K562 (cell line): ENCODE measurements around the gene TRAF3IP3. TPM values are rescaled to one million over a fixed set of nuclear protein-coding genes. Genes with fewer than 3 reads are reported as not detected.

Experiments used
- CHD7 ChIP-seq: fragments of 200-600 bp; sonication (generic); IDR thresholded peaks from one replicate; pipeline ENCODE4 v1.6.1; 2012; ENCODE audit warnings: mild to moderate bottlenecking, low read depth, low read length, inconsistent platforms
- CSDE1 ChIP-seq, 2 experiments: fragments of 450-650 bp; IDR thresholded peaks; 2 replicates each; pipeline ENCODE4 v1.6.1; 2016; ENCODE audit warnings: mild to moderate bottlenecking in 1 of 2
- E2F3 ChIP-seq: fragments of 250-450 bp; sonication (Bioruptor Pico); IDR thresholded peaks from 2 replicates; pipeline ENCODE4 v1.4.0; 2020; ENCODE audit warnings: mild to moderate bottlenecking
- HIVEP1 ChIP-seq: fragments of 250-450 bp; sonication (Bioruptor Pico); IDR thresholded peaks from 2 replicates; pipeline ENCODE4 v1.4.0; 2020; ENCODE audit warnings: mild to moderate bottlenecking
- SRF ChIP-seq, 2 experiments: fragments of 250-450, 450-650 bp in 1 of 2; sonication (Bioruptor Pico) in 1 of 2; sonication (generic) in 1 of 2; formaldehyde crosslinking; IDR thresholded peaks; 2 replicates each; pipeline versions ENCODE4 v1.5.0 to v1.5.1; 2020 to 2022; ENCODE audit warnings: mild to moderate bottlenecking in 1 of 2, missing genetic modification reagents in 1 of 2
- ZSCAN32 ChIP-seq: fragments of 450-650 bp; formaldehyde crosslinking; IDR thresholded peaks from 2 replicates; pipeline ENCODE4 v1.4.0; 2020; ENCODE audit warnings: mild to moderate bottlenecking, moderate library complexity
- polyA plus RNA-seq, 8 experiments: library from polyadenylated mRNA; depleted of rRNA in 4 of 8; stranded (reverse) in 5 of 8; unstranded in 3 of 8; fragments of >200 nt; fragmentation: Nextera tagmentation in 2 of 8; fragmentation: Illumina TruSeq in 1 of 8; extraction: Ambion mirVana in 2 of 8; extraction: Trizol in 1 of 8; gene quantifications; 2 replicates each; pipeline versions ENCODE4 v1.2.1 to v1.2.3, GENCODE V29; 2011 to 2014; ENCODE audit warnings: inconsistent platforms in 1 of 8, missing spikeins in 1 of 8
- total RNA-seq, 7 experiments: library from RNA; depleted of rRNA in 6 of 7; stranded (reverse); fragments of >200 nt in 6 of 7; fragmentation: Illumina TruSeq in 2 of 7; extraction: Trizol in 2 of 7; gene quantifications; 2 replicates each; pipeline versions ENCODE4 v1.2.1 to v1.2.3, GENCODE V29; 2011 to 2021; ENCODE audit warnings: low replicate concordance in 1 of 7

The TRAF3IP3 gene
- total and polyA plus RNA-seq, 9 of the 15 experiments (the other 6 are each of a cell fraction or from before 2014, with no cell fraction given) = 0.06 to 1.1 (median 0.31) TPM

GRCh38 chr1:209747580-209748262 is 8.1 kb upstream of the TRAF3IP3 start (continued):
- no peak for TF ChIP-seq CHD7
- 0 out of 2 replicates have a peak, but pooled peaks have one; percentile 62 for TF ChIP-seq HIVEP1
- peak in 1 of 2 experiments; percentile 85; a peak in 1 of 4 replicates for TF ChIP-seq SRF (CRISPR knock-in tag; IDR thresholded peaks at IDR 0.05)
- no peak for TF ChIP-seq E2F3 (CRISPR knock-in tag)
- no peak for TF ChIP-seq ZSCAN32 (CRISPR knock-in tag)
- no peak for TF ChIP-seq CSDE1 (IDR thresholded peaks at IDR 0.05)
